WTC11 (cell line): ENCODE data around the gene HOMER3. TPM values are rescaled to one million over a fixed set of nuclear protein-coding genes. Genes with fewer than 3 reads are reported as not detected.

Source experiments
- ATAC-seq: fragments of 200-7000 bp; cut with Tn5 transposase; 2 replicates; pipeline ENCODE4 v1.10.0; 2021; ENCODE audit warnings: mild to moderate bottlenecking, moderate library complexity
- CTCF ChIA-PET: fragments of 300-600 bp; sonication (Branson Sonifier 250); formaldehyde crosslinking; loops from one replicate; lab custom pipeline; 2021; ENCODE audit warnings: antibody characterized with exemption; lab: Charles Lee
- POLR2A ChIA-PET: fragments of 350-600 bp; sonication (Branson Sonifier 250); formaldehyde crosslinking; loops from one replicate; lab custom pipeline; 2021; ENCODE audit warnings: antibody characterized with exemption; lab: Charles Lee
- DNase-seq: peaks from one replicate; pipeline ENCODE4 v3.0.0; 2021; ENCODE audit warnings: low spot score
- H3K27ac Mint-ChIP-seq: 2 replicates; pipeline ENCODE4 v1.8.0; 2021; ENCODE audit warnings: mixed read lengths
- H3K27me3 Mint-ChIP-seq: 2 replicates; pipeline ENCODE4 v1.8.0; 2021; ENCODE audit warnings: low read depth, mild to moderate bottlenecking, moderate library complexity, mixed read lengths
- H3K36me3 Mint-ChIP-seq: 2 replicates; pipeline ENCODE4 v1.8.0; 2021; ENCODE audit warnings: mixed read lengths
- H3K4me1 Mint-ChIP-seq: 2 replicates; pipeline ENCODE4 v1.8.0; 2022; ENCODE audit warnings: mixed read lengths
- H3K4me3 Mint-ChIP-seq: 2 replicates; pipeline ENCODE4 v1.8.0; 2021; ENCODE audit warnings: mild to moderate bottlenecking, moderate library complexity, mixed read lengths
- H3K9me3 Mint-ChIP-seq: 2 replicates; pipeline ENCODE4 v1.8.0; 2021; ENCODE audit warnings: mixed read lengths
- ETV6 ChIP-seq: sonication (generic); formaldehyde crosslinking; IDR thresholded peaks from 2 replicates; pipeline ENCODE4 v1.8.1; 2022; ENCODE audit warnings: mild to moderate bottlenecking, missing genetic modification reagents
- FOXJ3 ChIP-seq: sonication (generic); formaldehyde crosslinking; IDR thresholded peaks from 2 replicates; pipeline ENCODE4 v1.9.0; 2021; ENCODE audit warnings: missing genetic modification reagents, mild to moderate bottlenecking, borderline replicate concordance
- FOXK1 ChIP-seq: sonication (generic); formaldehyde crosslinking; IDR thresholded peaks from 2 replicates; pipeline ENCODE4 v1.8.0; 2022; ENCODE audit warnings: mild to moderate bottlenecking, moderate library complexity, missing genetic modification reagents
- HMGA2 ChIP-seq: fragments of 250-450 bp; sonication (Bioruptor Pico); IDR thresholded peaks from 2 replicates; pipeline ENCODE4 v1.4.0; 2021; ENCODE audit warnings: mild to moderate bottlenecking, moderate library complexity
- IRF2 ChIP-seq: sonication (generic); formaldehyde crosslinking; IDR thresholded peaks from 2 replicates; pipeline ENCODE4 v1.8.0; 2022; ENCODE audit warnings: low read depth, missing genetic modification reagents, borderline replicate concordance
- JAZF1 ChIP-seq: fragments of 250-450 bp; sonication (Bioruptor Pico); IDR thresholded peaks from 2 replicates; pipeline ENCODE4 v1.9.0; 2021; ENCODE audit warnings: moderate library complexity, mild to moderate bottlenecking, inconsistent platforms
- KAT7 ChIP-seq: sonication (generic); formaldehyde crosslinking; IDR thresholded peaks from 2 replicates; pipeline ENCODE4 v1.8.1; 2023; ENCODE audit warnings: missing genetic modification reagents, mild to moderate bottlenecking, borderline replicate concordance
- MXD4 ChIP-seq: fragments of 250-450 bp; sonication (Bioruptor Pico); IDR thresholded peaks from 2 replicates; pipeline ENCODE4 v1.8.0; 2021; ENCODE audit warnings: mild to moderate bottlenecking, moderate library complexity, borderline replicate concordance
- MYBL2 ChIP-seq: sonication (generic); formaldehyde crosslinking; IDR thresholded peaks from 2 replicates; pipeline ENCODE4 v1.8.1; 2023; ENCODE audit warnings: mild to moderate bottlenecking, moderate library complexity, missing genetic modification reagents
- NR1H2 ChIP-seq: sonication (generic); formaldehyde crosslinking; IDR thresholded peaks from 2 replicates; pipeline ENCODE4 v1.9.0; 2021; ENCODE audit warnings: mild to moderate bottlenecking, moderate library complexity, missing genetic modification reagents
- RORB ChIP-seq: fragments of 250-450 bp; sonication (Bioruptor Pico); IDR thresholded peaks from 2 replicates; pipeline ENCODE4 v1.9.0; 2021; ENCODE audit warnings: mild to moderate bottlenecking
- SP1 ChIP-seq: sonication (generic); formaldehyde crosslinking; conservative IDR thresholded peaks from 2 replicates; pipeline ENCODE4 v1.8.1; 2022; ENCODE audit warnings: missing genetic modification reagents
- ZBTB21 ChIP-seq: sonication (generic); formaldehyde crosslinking; IDR thresholded peaks from 2 replicates; pipeline ENCODE4 v1.8.1; 2023; ENCODE audit warnings: mild to moderate bottlenecking, missing genetic modification reagents, borderline replicate concordance
- ZMAT4 ChIP-seq: fragments of 250-450 bp; sonication (Bioruptor Pico); IDR thresholded peaks from 2 replicates; pipeline ENCODE4 v1.9.0; 2021; ENCODE audit warnings: mild to moderate bottlenecking
- ZNF232 ChIP-seq: sonication (generic); formaldehyde crosslinking; IDR thresholded peaks from 2 replicates; pipeline ENCODE4 v1.8.0; 2022; ENCODE audit warnings: mild to moderate bottlenecking, missing genetic modification reagents
- ZNF317 ChIP-seq: sonication (generic); formaldehyde crosslinking; IDR thresholded peaks from 2 replicates; pipeline ENCODE4 v1.8.1; 2023; ENCODE audit warnings: low read depth, mild to moderate bottlenecking, moderate library complexity, missing genetic modification reagents, borderline replicate concordance
- total RNA-seq: library from RNA; stranded (reverse); gene quantifications from 3 replicates; pipeline ENCODE4 v1.2.3, GENCODE V29; 2021
- TF ChIP-seq, protein P1 (sequence below): fragments of 200-600 bp; IDR thresholded peaks from 2 replicates; pipeline ENCODE4 v1.8.0; 2022; ENCODE audit warnings: antibody characterized with exemption
- TF ChIP-seq, protein P2 (sequence below): sonication (generic); formaldehyde crosslinking; IDR thresholded peaks from 2 replicates; pipeline ENCODE4 v1.8.1; 2022; ENCODE audit warnings: mild to moderate bottlenecking, missing genetic modification reagents, moderate library complexity, borderline replicate concordance
- TF ChIP-seq, protein P3 (sequence below): fragments of 250-450 bp; sonication (Bioruptor Pico); IDR thresholded peaks from 2 replicates; pipeline ENCODE4 v2.1.2; 2022; ENCODE audit warnings: mild to moderate bottlenecking, moderate library complexity
- TF ChIP-seq, protein P4 (sequence below): sonication (generic); formaldehyde crosslinking; IDR thresholded peaks from 2 replicates; pipeline ENCODE4 v1.8.0; 2023; ENCODE audit warnings: missing genetic modification reagents

The HOMER3 gene
- total RNA-seq, 1 experiment from 2014 or later, result 28.2 TPM

DNA sequence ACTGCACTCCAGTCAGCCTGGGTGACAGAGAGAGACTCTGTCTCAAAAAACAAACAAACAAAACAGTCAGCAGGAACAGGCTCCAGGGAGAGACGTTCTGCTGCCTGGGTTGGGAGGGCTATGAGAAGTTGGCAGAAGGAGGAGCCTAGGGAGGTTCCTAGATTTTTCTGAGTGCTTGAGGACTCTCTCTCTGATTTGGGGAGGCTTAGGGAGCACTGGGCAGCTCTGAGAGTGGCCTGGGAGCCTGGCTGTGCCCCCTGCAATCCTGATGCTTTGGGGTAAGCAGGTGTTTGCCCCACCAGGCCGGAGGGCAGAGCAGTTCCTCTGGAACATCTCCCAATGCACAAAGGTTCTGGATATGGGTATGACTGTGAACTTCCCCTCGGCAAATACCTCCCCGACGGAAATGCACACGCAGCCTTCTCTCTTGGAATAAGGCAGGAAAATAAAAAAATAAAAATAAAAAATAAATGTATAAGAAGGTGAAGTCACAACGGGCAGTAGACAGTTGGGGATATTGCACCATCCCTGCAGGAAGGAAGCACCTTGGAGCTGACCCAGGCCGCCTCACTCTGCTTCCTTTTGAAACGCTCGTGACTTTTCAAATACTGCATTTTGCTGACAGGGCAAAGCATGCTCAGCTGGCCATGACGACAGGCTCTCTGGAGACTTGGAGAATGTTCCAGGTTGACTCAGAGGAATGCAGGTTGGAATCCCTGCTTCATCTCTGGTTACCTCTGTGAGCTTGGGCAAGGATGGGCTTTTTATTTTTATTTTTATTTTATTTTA, 26.5 kb upstream of the HOMER3 start:
- CTCF ChIA-PET, result no interaction called here
- DNase-seq, result no peak
- no peaks in the 10 kb centered on the region for H3K36me3 Mint-ChIP-seq

GRCh38 chr19:18966307-18966706, 25.3 kb upstream of the HOMER3 start:
- ChIA-PET CTCF (interaction anchor here (0.6 to 1.5 kb wide), 5 partner anchors 11 to 71 kb away, joined by 3 to 10 read pairs (median 4); no protein-coding TSS in a partner anchor), POLR2A (no interaction called here)
- Mint-ChIP-seq H3K27ac (peak overlapping the region; percentile 67; the same call in 1 of the 2 replicates), H3K9me3 (peaks cover 4% of the 10 kb centered on the region; the same call in 1 of the 2 replicates), H3K27me3 (peaks cover 16% of the 10 kb centered on the region), H3K4me1 (peaks cover 15% of the 10 kb centered on the region), H3K36me3 (no peaks in the 10 kb centered on the region), H3K4me3 (no peak overlapping the region)
- ATAC-seq, result no peak
- TF ChIP-seq RORB (CRISPR knock-in tag) (no peak), FOXK1 (CRISPR knock-in tag) (no peak)
- no peak for DNase-seq

More for the DNA sequence above, 26.5 kb upstream of the HOMER3 start:
- POLR2A ChIA-PET, result no interaction called here
- Mint-ChIP-seq H3K27ac (no peak overlapping the region), H3K9me3 (peaks cover 4% of the 10 kb centered on the region; the same call in 1 of the 2 replicates), H3K27me3 (peaks cover 6% of the 10 kb centered on the region; the same call in 1 of the 2 replicates)
- no peak for ATAC-seq
- TF ChIP-seq HMGA2 (CRISPR knock-in tag), result peak; percentile 48; the same call in 1 of the 2 replicates
- TF ChIP-seq, protein P1, sequence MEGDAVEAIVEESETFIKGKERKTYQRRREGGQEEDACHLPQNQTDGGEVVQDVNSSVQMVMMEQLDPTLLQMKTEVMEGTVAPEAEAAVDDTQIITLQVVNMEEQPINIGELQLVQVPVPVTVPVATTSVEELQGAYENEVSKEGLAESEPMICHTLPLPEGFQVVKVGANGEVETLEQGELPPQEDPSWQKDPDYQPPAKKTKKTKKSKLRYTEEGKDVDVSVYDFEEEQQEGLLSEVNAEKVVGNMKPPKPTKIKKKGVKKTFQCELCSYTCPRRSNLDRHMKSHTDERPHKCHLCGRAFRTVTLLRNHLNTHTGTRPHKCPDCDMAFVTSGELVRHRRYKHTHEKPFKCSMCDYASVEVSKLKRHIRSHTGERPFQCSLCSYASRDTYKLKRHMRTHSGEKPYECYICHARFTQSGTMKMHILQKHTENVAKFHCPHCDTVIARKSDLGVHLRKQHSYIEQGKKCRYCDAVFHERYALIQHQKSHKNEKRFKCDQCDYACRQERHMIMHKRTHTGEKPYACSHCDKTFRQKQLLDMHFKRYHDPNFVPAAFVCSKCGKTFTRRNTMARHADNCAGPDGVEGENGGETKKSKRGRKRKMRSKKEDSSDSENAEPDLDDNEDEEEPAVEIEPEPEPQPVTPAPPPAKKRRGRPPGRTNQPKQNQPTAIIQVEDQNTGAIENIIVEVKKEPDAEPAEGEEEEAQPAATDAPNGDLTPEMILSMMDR, result no peak
- TF ChIP-seq, all 79 proteins: peak for 1
- peaks cover 7% of the 10 kb centered on the region for H3K4me1 Mint-ChIP-seq
- H3K4me3 Mint-ChIP-seq, result no peak overlapping the region

- peaks cover 4% of the 10 kb centered on the region; the same call in 1 of the 2 replicates for H3K9me3 Mint-ChIP-seq
- TF ChIP-seq ETV6 (CRISPR knock-in tag), result no peak
- no peak for TF ChIP-seq NR1H2
- no peak for TF ChIP-seq ZNF232 (CRISPR knock-in tag)
- TF ChIP-seq ZBTB21 (CRISPR knock-in tag), result no peak
- no peak for TF ChIP-seq KAT7 (CRISPR knock-in tag)
- no peak for TF ChIP-seq MXD4 (CRISPR knock-in tag)
- TF ChIP-seq IRF2 (CRISPR knock-in tag), result no peak
- no peak for TF ChIP-seq ZMAT4 (CRISPR knock-in tag)
- no peak for TF ChIP-seq JAZF1 (CRISPR knock-in tag)
- no peak for TF ChIP-seq SP1 (CRISPR knock-in tag)
- TF ChIP-seq FOXJ3, result no peak
- TF ChIP-seq, protein P2, sequence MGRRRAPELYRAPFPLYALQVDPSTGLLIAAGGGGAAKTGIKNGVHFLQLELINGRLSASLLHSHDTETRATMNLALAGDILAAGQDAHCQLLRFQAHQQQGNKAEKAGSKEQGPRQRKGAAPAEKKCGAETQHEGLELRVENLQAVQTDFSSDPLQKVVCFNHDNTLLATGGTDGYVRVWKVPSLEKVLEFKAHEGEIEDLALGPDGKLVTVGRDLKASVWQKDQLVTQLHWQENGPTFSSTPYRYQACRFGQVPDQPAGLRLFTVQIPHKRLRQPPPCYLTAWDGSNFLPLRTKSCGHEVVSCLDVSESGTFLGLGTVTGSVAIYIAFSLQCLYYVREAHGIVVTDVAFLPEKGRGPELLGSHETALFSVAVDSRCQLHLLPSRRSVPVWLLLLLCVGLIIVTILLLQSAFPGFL (CRISPR knock-in tag), result no peak
- TF ChIP-seq, protein P3, sequence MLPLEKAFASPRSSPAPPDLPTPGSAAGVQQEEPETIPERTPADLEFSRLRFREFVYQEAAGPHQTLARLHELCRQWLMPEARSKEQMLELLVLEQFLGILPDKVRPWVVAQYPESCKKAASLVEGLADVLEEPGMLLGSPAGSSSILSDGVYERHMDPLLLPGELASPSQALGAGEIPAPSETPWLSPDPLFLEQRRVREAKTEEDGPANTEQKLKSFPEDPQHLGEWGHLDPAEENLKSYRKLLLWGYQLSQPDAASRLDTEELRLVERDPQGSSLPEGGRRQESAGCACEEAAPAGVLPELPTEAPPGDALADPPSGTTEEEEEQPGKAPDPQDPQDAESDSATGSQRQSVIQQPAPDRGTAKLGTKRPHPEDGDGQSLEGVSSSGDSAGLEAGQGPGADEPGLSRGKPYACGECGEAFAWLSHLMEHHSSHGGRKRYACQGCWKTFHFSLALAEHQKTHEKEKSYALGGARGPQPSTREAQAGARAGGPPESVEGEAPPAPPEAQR, result no peak
- TF ChIP-seq MYBL2, result no peak
- no peak for TF ChIP-seq ZNF317 (CRISPR knock-in tag)
- TF ChIP-seq, protein P4, sequence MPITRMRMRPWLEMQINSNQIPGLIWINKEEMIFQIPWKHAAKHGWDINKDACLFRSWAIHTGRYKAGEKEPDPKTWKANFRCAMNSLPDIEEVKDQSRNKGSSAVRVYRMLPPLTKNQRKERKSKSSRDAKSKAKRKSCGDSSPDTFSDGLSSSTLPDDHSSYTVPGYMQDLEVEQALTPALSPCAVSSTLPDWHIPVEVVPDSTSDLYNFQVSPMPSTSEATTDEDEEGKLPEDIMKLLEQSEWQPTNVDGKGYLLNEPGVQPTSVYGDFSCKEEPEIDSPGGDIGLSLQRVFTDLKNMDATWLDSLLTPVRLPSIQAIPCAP (CRISPR knock-in tag), result no peak
- TF ChIP-seq, all 79 proteins: peak for 0
- Mint-ChIP-seq H3K36me3 (no peaks in the 10 kb centered on the region), H3K4me1 (peaks cover 17% of the 10 kb centered on the region), H3K27me3 (peaks cover 21% of the 10 kb centered on the region), H3K4me3 (no peak overlapping the region), H3K27ac (no peak overlapping the region)
- ChIA-PET CTCF (no interaction called here), POLR2A (no interaction called here)
- DNase-seq (no peak), ATAC-seq (no peak)
Measured at GRCh38 chr19:18964121-18964520, 23.1 kb upstream of the HOMER3 start.
